ENCODE measurements around the gene CEP164. TPM values are rescaled to one million over a fixed set of nuclear protein-coding genes. Genes with fewer than 3 reads are reported as not detected.

Gene CEP164
- total and polyA plus RNA-seq, 2 of the 8 experiments (the other 6 are each of a cell fraction or from before 2014, with no cell fraction given), result 8.4 to 20.8 TPM

DNA sequence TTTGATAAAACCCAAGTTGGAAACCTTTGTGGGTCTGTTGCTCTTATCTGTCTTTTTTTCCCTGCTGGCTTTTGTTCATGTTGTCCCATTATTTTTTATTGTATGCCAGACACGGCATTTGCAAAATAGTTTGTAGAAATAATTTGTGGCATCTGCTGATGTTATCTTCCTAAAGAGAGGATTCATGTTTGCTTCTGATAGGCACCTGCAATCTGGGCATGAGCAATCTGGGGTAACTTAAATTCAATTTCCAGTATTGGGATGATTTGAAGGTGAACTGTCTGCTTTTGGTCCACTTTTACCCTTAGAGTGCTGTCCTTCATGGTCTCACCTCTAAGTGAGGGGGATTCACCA is 126.9 kb downstream of the CEP164 start:
- peaks cover 0 to 5% of the 10 kb centered on the region in 2 experiments; a peak in 1 of 4 replicates for H3K9me3 ChIP-seq (ENCODE audit: insufficient read depth in 2 of 2, low read depth in 1 of 2, low read length in 1 of 2)
- no peak for FAIRE-seq
- no peak overlapping the region for H3K4ac ChIP-seq (replicated peaks; ENCODE audit: insufficient read length, low read depth, low read length)
- H4K8ac ChIP-seq (ENCODE audit: extremely low read depth, insufficient read depth, low read length), result no peak overlapping the region
- no peak for DNase-seq (ENCODE audit: low read depth in 1 of 2, low spot score in 2 of 2)
- no peak overlapping the region for H4K91ac ChIP-seq (replicated peaks; ENCODE audit: insufficient read length, low read length)
- POLR2A ChIA-PET (ENCODE audit: partially characterized antibody), result no interaction called here
- no peak overlapping the region for H3K23ac ChIP-seq (ENCODE audit: insufficient read length)
- no peaks in the 10 kb centered on the region for H3K23me2 ChIP-seq (ENCODE audit: low read depth, low read length)
- no peak overlapping the region for H2AFZ ChIP-seq (ENCODE audit: low read length)
- CTCF ChIA-PET (ENCODE audit: partially characterized antibody), result interaction anchor here (1.5 to 6.0 kb wide), 2 partner anchors 11 to 28 kb away, joined by 6 to 24 read pairs; no protein-coding TSS in a partner anchor
- no peak overlapping the region for H3K18ac ChIP-seq (ENCODE audit: extremely low read depth, low read length)
- H3K9ac ChIP-seq (replicated peaks in 1 of 4; ENCODE audit: extremely low read depth in 1 of 4, low read depth in 3 of 4, low read length in 3 of 4), result no peak overlapping the region
- H2BK5ac ChIP-seq (ENCODE audit: low read depth, low read length), result no peak overlapping the region
- no peak overlapping the region for H2AK5ac ChIP-seq (ENCODE audit: low read depth, low read length)
- H4K5ac ChIP-seq (ENCODE audit: insufficient read length, low read depth, low read length), result no peak overlapping the region
- H3K14ac ChIP-seq (ENCODE audit: insufficient read length), result no peak overlapping the region
- H3K56ac ChIP-seq (replicated peaks; ENCODE audit: insufficient read length, low read depth, low read length), result no peak overlapping the region
- H3K36me3 ChIP-seq (ENCODE audit: control insufficient read depth in 2 of 4, insufficient read depth in 4 of 4, low read length in 3 of 4), result no peaks in the 10 kb centered on the region
- H2BK15ac ChIP-seq (ENCODE audit: low read length), result no peak overlapping the region
- WGBS, 2 experiments (ENCODE audit: extremely low coverage in 1 of 2, insufficient coverage in 1 of 2, insufficient read length in 1 of 2, insufficient replicate concordance in 2 of 2, low coverage in 1 of 2, low lambda C conversion rate in 2 of 2, missing lambda C conversion rate in 1 of 2), result 80% methylated on average over 1 of the region's 1 CpG; no CpG with 5 or more reads in 1 of the 2 experiments
- H3K79me1 ChIP-seq (ENCODE audit: low read depth, low read length), result no peaks in the 10 kb centered on the region
- H3K4me1 ChIP-seq (replicated peaks in 1 of 4; ENCODE audit: control insufficient read depth in 3 of 4, insufficient read depth in 4 of 4, low read length in 3 of 4), result no peaks in the 10 kb centered on the region
- no peak overlapping the region for H2BK20ac ChIP-seq (ENCODE audit: low read length)
- no peak overlapping the region for H3K4me2 ChIP-seq (ENCODE audit: insufficient read depth in 1 of 2, low read depth in 2 of 2, low read length in 2 of 2)
- H3K27me3 ChIP-seq (replicated peaks in 1 of 4; ENCODE audit: control insufficient read depth in 3 of 4, extremely low read depth in 1 of 4, insufficient read depth in 3 of 4, low read length in 3 of 4), result no peaks in the 10 kb centered on the region
- no peak overlapping the region for H2BK12ac ChIP-seq (ENCODE audit: low read depth, low read length)
- no peak overlapping the region for H2BK120ac ChIP-seq (replicated peaks; ENCODE audit: low read depth, low read length)
- H3K79me2 ChIP-seq (ENCODE audit: control insufficient read depth in 1 of 2, insufficient read depth in 2 of 2, low read length in 2 of 2), result no peaks in the 10 kb centered on the region
- H3K27ac ChIP-seq (ENCODE audit: low read depth, low read length), result no peak overlapping the region
- H3K4me3 ChIP-seq (ENCODE audit: extremely low read depth in 1 of 4, insufficient read depth in 2 of 4, low read depth in 3 of 4, low read length in 4 of 4), result no peak overlapping the region
- H4K20me1 ChIP-seq (replicated peaks in 1 of 2; ENCODE audit: control insufficient read depth in 1 of 2, insufficient read depth in 2 of 2, low read length in 2 of 2), result no peaks in the 10 kb centered on the region
- TF ChIP-seq EZH2 (IDR thresholded peaks at IDR 0.05; ENCODE audit: low read depth, low read length, severe bottlenecking) (no peak), RXRA (IDR thresholded peaks at IDR 0.05; ENCODE audit: insufficient read depth, low read depth, low read length) (no peak), POU5F1 (IDR thresholded peaks at IDR 0.05; ENCODE audit: low read depth, low read length) (no peak), RAD21 (IDR thresholded peaks at IDR 0.05 in 1 of 2, conservative IDR thresholded peaks at IDR 0.05 in 1 of 2; ENCODE audit: low read depth in 2 of 2, low read length in 2 of 2) (no peak), MAFK (IDR thresholded peaks at IDR 0.05; ENCODE audit: low read depth, low read length) (no peak), PHF8 (conservative IDR thresholded peaks at IDR 0.05; ENCODE audit: low read depth, low read length) (no peak), CHD1 (IDR thresholded peaks at IDR 0.05; ENCODE audit: low read depth, low read length) (no peak), RNF2 (IDR thresholded peaks at IDR 0.05; ENCODE audit: borderline replicate concordance, low read depth, low read length, missing control alignments, poor library complexity, severe bottlenecking) (no peak), SP1 (IDR thresholded peaks at IDR 0.05; ENCODE audit: low read depth, low read length) (no peak), SUZ12 (IDR thresholded peaks at IDR 0.05; ENCODE audit: low read length) (no peak), NRF1 (IDR thresholded peaks at IDR 0.05; ENCODE audit: low read depth, low read length) (no peak), POLR2AphosphoS5 (IDR thresholded peaks at IDR 0.05; ENCODE audit: low read depth, low read length) (no peak), TCF12 (IDR thresholded peaks at IDR 0.05; ENCODE audit: low read depth, low read length) (no peak), SP4 (IDR thresholded peaks at IDR 0.05; ENCODE audit: low read length) (no peak), SP2 (IDR thresholded peaks at IDR 0.05; ENCODE audit: low read length) (no peak)
